ENCODE measurements around the gene PDZD8. TPM values are rescaled to one million over a fixed set of nuclear protein-coding genes. Genes with fewer than 3 reads are reported as not detected.

PDZD8 gene
- total RNA-seq, 4 donors from 2014 or later = 15.9 to 25.0 (median 18.1) TPM

GRCh38 chr10:117408436-117409384 lies 33.5 kb upstream of the PDZD8 start:
- H3K4me1 ChIP-seq = no peaks in the 10 kb centered on the region
- in situ Hi-C loops (cut with MboI; ENCODE audit: low sequenced_read_pairs in 4 of 4) = no loop called here
- no peak for ATAC-seq

GRCh38 chr10:117405730-117406129 lies 30.5 kb upstream of the PDZD8 start:
- ATAC-seq (no peak), DNase-seq (no peak)
- Histone ChIP-seq H3K36me3 (no peaks in the 10 kb centered on the region), H3K4me3 (no peak overlapping the region), H3K27ac (no peak overlapping the region), H3K4me1 (no peaks in the 10 kb centered on the region), H3K27me3 (no peaks in the 10 kb centered on the region), H3K9me3 (no peaks in the 10 kb centered on the region)
- TF ChIP-seq POLR2A (IDR thresholded peaks at IDR 0.05) (no peak), CTCF (IDR thresholded peaks at IDR 0.05 in 4 of 5, conservative IDR thresholded peaks at IDR 0.05 in 1 of 5) (no peak)
- intact Hi-C loops (cut with DNase I; ENCODE audit: low total_unique reads) = no loop called here
- in situ Hi-C loops (cut with MboI; ENCODE audit: low sequenced_read_pairs in 4 of 4) = no loop called here

More at GRCh38 chr10:117408436-117409384, 33.5 kb upstream of the PDZD8 start:
- H3K4me3 ChIP-seq = no peak overlapping the region
- intact Hi-C loops (cut with DNase I; ENCODE audit: low total_unique reads) = no loop called here
- no peaks in the 10 kb centered on the region for H3K9me3 ChIP-seq
- no peak overlapping the region for H3K27ac ChIP-seq
- no peak for DNase-seq
- no peaks in the 10 kb centered on the region for H3K36me3 ChIP-seq
- H3K27me3 ChIP-seq = no peaks in the 10 kb centered on the region
- TF ChIP-seq CTCF (IDR thresholded peaks at IDR 0.05 in 4 of 5, conservative IDR thresholded peaks at IDR 0.05 in 1 of 5) (no peak), POLR2A (IDR thresholded peaks at IDR 0.05) (no peak)

GRCh38 chr10:117400329-117400728 lies 25.1 kb upstream of the PDZD8 start:
- in situ Hi-C loops (cut with MboI; ENCODE audit: low sequenced_read_pairs in 4 of 4) (no loop called here), intact Hi-C loops (cut with DNase I; ENCODE audit: low total_unique reads) (no loop called here)
- Histone ChIP-seq H3K27ac (no peak overlapping the region), H3K9me3 (no peaks in the 10 kb centered on the region), H3K4me1 (no peaks in the 10 kb centered on the region), H3K36me3 (no peaks in the 10 kb centered on the region), H3K4me3 (no peak overlapping the region), H3K27me3 (no peaks in the 10 kb centered on the region)
- DNase-seq = no peak
- no peak for TF ChIP-seq CTCF (IDR thresholded peaks at IDR 0.05 in 4 of 5, conservative IDR thresholded peaks at IDR 0.05 in 1 of 5)
- no peak for TF ChIP-seq POLR2A (IDR thresholded peaks at IDR 0.05)
- ATAC-seq = no peak

GRCh38 chr10:117399341-117400196 lies 24.3 kb upstream of the PDZD8 start:
- no peak overlapping the region for H3K27ac ChIP-seq
- in situ Hi-C loops (cut with MboI; ENCODE audit: low sequenced_read_pairs in 4 of 4) (no loop called here), intact Hi-C loops (cut with DNase I; ENCODE audit: low total_unique reads) (no loop called here)
- no peak for TF ChIP-seq CTCF (IDR thresholded peaks at IDR 0.05 in 4 of 5, conservative IDR thresholded peaks at IDR 0.05 in 1 of 5)
- TF ChIP-seq POLR2A (IDR thresholded peaks at IDR 0.05) = no peak
- ATAC-seq = no peak
- no peak for DNase-seq
- H3K27me3 ChIP-seq = no peaks in the 10 kb centered on the region
- no peaks in the 10 kb centered on the region for H3K36me3 ChIP-seq
- H3K4me1 ChIP-seq = no peaks in the 10 kb centered on the region
- no peak overlapping the region for H3K4me3 ChIP-seq
- no peaks in the 10 kb centered on the region for H3K9me3 ChIP-seq
